ENCODE data around the gene KCNK1.

KCNK1 gene

GRCh38 chr1:233635765-233636502 is 22.0 kb downstream of the KCNK1 start:
- Histone ChIP-seq H3K9me3 (ENCODE audit: insufficient read depth, low read length) (no peaks in the 10 kb centered on the region), H3K9ac (ENCODE audit: low read length) (no peak overlapping the region), H3K4me2 (ENCODE audit: low read length) (no peak overlapping the region), H3K4me3 (ENCODE audit: low read length) (no peak overlapping the region), H3K27ac (ENCODE audit: low read length) (no peak overlapping the region), H3K36me3 (replicated peaks; ENCODE audit: low read depth, low read length) (peaks cover 3% of the 10 kb centered on the region), H2AFZ (ENCODE audit: low read depth, low read length) (no peak overlapping the region), H4K20me1 (ENCODE audit: insufficient read depth, low read length) (no peaks in the 10 kb centered on the region), H3K79me2 (ENCODE audit: low read length) (no peaks in the 10 kb centered on the region), H3K27me3 (ENCODE audit: low read depth, low read length) (no peaks in the 10 kb centered on the region), H3K4me1 (ENCODE audit: low read length) (no peaks in the 10 kb centered on the region)
- no peak for TF ChIP-seq EZH2phosphoT487 (IDR thresholded peaks at IDR 0.05; ENCODE audit: low read depth)
- TF ChIP-seq, protein P1, sequence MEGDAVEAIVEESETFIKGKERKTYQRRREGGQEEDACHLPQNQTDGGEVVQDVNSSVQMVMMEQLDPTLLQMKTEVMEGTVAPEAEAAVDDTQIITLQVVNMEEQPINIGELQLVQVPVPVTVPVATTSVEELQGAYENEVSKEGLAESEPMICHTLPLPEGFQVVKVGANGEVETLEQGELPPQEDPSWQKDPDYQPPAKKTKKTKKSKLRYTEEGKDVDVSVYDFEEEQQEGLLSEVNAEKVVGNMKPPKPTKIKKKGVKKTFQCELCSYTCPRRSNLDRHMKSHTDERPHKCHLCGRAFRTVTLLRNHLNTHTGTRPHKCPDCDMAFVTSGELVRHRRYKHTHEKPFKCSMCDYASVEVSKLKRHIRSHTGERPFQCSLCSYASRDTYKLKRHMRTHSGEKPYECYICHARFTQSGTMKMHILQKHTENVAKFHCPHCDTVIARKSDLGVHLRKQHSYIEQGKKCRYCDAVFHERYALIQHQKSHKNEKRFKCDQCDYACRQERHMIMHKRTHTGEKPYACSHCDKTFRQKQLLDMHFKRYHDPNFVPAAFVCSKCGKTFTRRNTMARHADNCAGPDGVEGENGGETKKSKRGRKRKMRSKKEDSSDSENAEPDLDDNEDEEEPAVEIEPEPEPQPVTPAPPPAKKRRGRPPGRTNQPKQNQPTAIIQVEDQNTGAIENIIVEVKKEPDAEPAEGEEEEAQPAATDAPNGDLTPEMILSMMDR (IDR thresholded peaks at IDR 0.05; ENCODE audit: low read depth, low read length), result no peak

GRCh38 chr1:233636503-233636877 is 22.6 kb downstream of the KCNK1 start:
- TF ChIP-seq, protein P1 (IDR thresholded peaks at IDR 0.05; ENCODE audit: low read depth, low read length), result no peak
- TF ChIP-seq EZH2phosphoT487 (IDR thresholded peaks at IDR 0.05; ENCODE audit: low read depth), result no peak
- H3K79me2 ChIP-seq (ENCODE audit: low read length), result no peaks in the 10 kb centered on the region
- H3K4me2 ChIP-seq (ENCODE audit: low read length), result no peak overlapping the region
- H2AFZ ChIP-seq (ENCODE audit: low read depth, low read length), result no peak overlapping the region
- H3K36me3 ChIP-seq (replicated peaks; ENCODE audit: low read depth, low read length), result peaks cover 3% of the 10 kb centered on the region
- H3K9me3 ChIP-seq (ENCODE audit: insufficient read depth, low read length), result no peaks in the 10 kb centered on the region
- H3K9ac ChIP-seq (ENCODE audit: low read length), result no peak overlapping the region
- no peaks in the 10 kb centered on the region for H3K4me1 ChIP-seq (ENCODE audit: low read length)
- H3K4me3 ChIP-seq (ENCODE audit: low read length), result no peak overlapping the region
- H4K20me1 ChIP-seq (ENCODE audit: insufficient read depth, low read length), result no peaks in the 10 kb centered on the region
- H3K27me3 ChIP-seq (ENCODE audit: low read depth, low read length), result no peaks in the 10 kb centered on the region
- H3K27ac ChIP-seq (ENCODE audit: low read length), result no peak overlapping the region

- no peak overlapping the region for H3K27ac ChIP-seq (ENCODE audit: low read length)
- H3K79me2 ChIP-seq (ENCODE audit: low read length), result no peaks in the 10 kb centered on the region
- no peak overlapping the region for H2AFZ ChIP-seq (ENCODE audit: low read depth, low read length)
- H3K4me1 ChIP-seq (ENCODE audit: low read length), result no peaks in the 10 kb centered on the region
- peaks cover 3% of the 10 kb centered on the region for H3K36me3 ChIP-seq (replicated peaks; ENCODE audit: low read depth, low read length)
- H3K9me3 ChIP-seq (ENCODE audit: insufficient read depth, low read length), result no peaks in the 10 kb centered on the region
- H4K20me1 ChIP-seq (ENCODE audit: insufficient read depth, low read length), result no peaks in the 10 kb centered on the region
- H3K9ac ChIP-seq (ENCODE audit: low read length), result no peak overlapping the region
- no peak overlapping the region for H3K4me3 ChIP-seq (ENCODE audit: low read length)
- H3K4me2 ChIP-seq (ENCODE audit: low read length), result no peak overlapping the region
- no peaks in the 10 kb centered on the region for H3K27me3 ChIP-seq (ENCODE audit: low read depth, low read length)
- no peak for TF ChIP-seq EZH2phosphoT487 (IDR thresholded peaks at IDR 0.05; ENCODE audit: low read depth)
- TF ChIP-seq, protein P1 (IDR thresholded peaks at IDR 0.05; ENCODE audit: low read depth, low read length), result no peak
Measured at GRCh38 chr1:233638513-233638912, 24.6 kb downstream of the KCNK1 start.

DNA sequence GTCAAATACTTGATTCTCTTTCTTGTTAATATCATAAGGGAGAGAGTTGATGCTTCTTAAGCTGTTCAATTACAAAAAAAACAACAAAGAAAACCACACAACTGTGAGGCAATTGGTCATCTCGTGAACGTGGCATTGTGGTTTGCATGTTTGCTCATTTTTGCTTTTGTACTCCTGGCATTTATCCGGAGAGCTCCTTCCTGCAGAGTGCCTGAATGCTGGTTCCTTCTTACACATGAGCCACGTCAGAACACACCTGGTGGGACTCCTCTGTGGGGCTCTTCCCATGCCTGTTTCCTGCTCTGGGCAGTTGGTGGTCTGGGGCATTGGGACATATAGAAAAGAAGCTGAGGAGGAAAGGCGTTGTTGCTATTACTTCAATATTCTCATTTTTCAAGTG is 25.7 kb downstream of the KCNK1 start:
- Histone ChIP-seq H3K4me3 (ENCODE audit: low read length) (no peak overlapping the region), H2AFZ (ENCODE audit: low read depth, low read length) (no peak overlapping the region), H4K20me1 (ENCODE audit: insufficient read depth, low read length) (no peaks in the 10 kb centered on the region), H3K4me1 (ENCODE audit: low read length) (no peaks in the 10 kb centered on the region), H3K4me2 (ENCODE audit: low read length) (no peak overlapping the region), H3K9me3 (ENCODE audit: insufficient read depth, low read length) (no peaks in the 10 kb centered on the region), H3K36me3 (replicated peaks; ENCODE audit: low read depth, low read length) (no peaks in the 10 kb centered on the region), H3K27me3 (ENCODE audit: low read depth, low read length) (no peaks in the 10 kb centered on the region), H3K9ac (ENCODE audit: low read length) (no peak overlapping the region), H3K79me2 (ENCODE audit: low read length) (no peaks in the 10 kb centered on the region), H3K27ac (ENCODE audit: low read length) (no peak overlapping the region)
- TF ChIP-seq EZH2phosphoT487 (IDR thresholded peaks at IDR 0.05; ENCODE audit: low read depth), result no peak
- TF ChIP-seq, protein P1 (IDR thresholded peaks at IDR 0.05; ENCODE audit: low read depth, low read length), result no peak

Measured in OCI-LY3 (cell line).